IMR-90 (cell line): ENCODE measurements around the gene AADACL4.

Experiments used
- BHLHE40 ChIP-seq: fragments of 150-350 bp; IDR thresholded peaks from 2 replicates; pipeline ENCODE4 v1.6.1; 2016; ENCODE audit warnings: mild to moderate bottlenecking, low read depth, low read length
- CEBPB ChIP-seq: IDR thresholded peaks from 2 replicates; pipeline ENCODE4 v1.6.1; 2012; ENCODE audit warnings: low read depth, low read length, improper control_type of control experiment
- FOS ChIP-seq: fragments of 150-350 bp; IDR thresholded peaks from 2 replicates; pipeline ENCODE4 v1.6.1; 2016; ENCODE audit warnings: low read depth, low read length
- NFE2L2 ChIP-seq: fragments of 150-350 bp; IDR thresholded peaks from 2 replicates; pipeline ENCODE4 v1.6.1; 2016; ENCODE audit warnings: low read depth, mild to moderate bottlenecking, low read length
- POLR2A ChIP-seq: IDR thresholded peaks from 2 replicates; pipeline ENCODE4 v1.6.1; 2012; ENCODE audit warnings: mild to moderate bottlenecking, low read depth, low read length
- RAD21 ChIP-seq: IDR thresholded peaks from 2 replicates; pipeline ENCODE4 v1.6.1; 2012; ENCODE audit warnings: low read length, improper control_type of control experiment
- RCOR1 ChIP-seq: IDR thresholded peaks from 2 replicates; pipeline ENCODE4 v1.6.1; 2012; ENCODE audit warnings: mild to moderate bottlenecking, low read length, improper control_type of control experiment; ENCODE audit not compliant: insufficient replicate concordance
- RFX5 ChIP-seq: IDR thresholded peaks from 2 replicates; pipeline ENCODE4 v1.8.0; 2012; ENCODE audit warnings: low read depth, mild to moderate bottlenecking, low read length, moderate library complexity
- TF ChIP-seq, protein P1 (sequence below): conservative IDR thresholded peaks from 2 replicates; pipeline ENCODE4 v1.5.1; 2012; ENCODE audit warnings: mild to moderate bottlenecking, low read depth, low read length, improper control_type of control experiment
- TF ChIP-seq, protein P2 (sequence below): fragments of 150-350 bp; IDR thresholded peaks from 2 replicates; pipeline ENCODE4 v1.6.1; 2016; ENCODE audit warnings: low read depth, mild to moderate bottlenecking, low read length, moderate library complexity, borderline replicate concordance
- TF ChIP-seq, protein P3 (sequence below): fragments of 150-350 bp; IDR thresholded peaks from 2 replicates; pipeline ENCODE4 v1.6.1; 2017; ENCODE audit warnings: mild to moderate bottlenecking, antibody characterized with exemption, low read length, low read depth

DNA sequence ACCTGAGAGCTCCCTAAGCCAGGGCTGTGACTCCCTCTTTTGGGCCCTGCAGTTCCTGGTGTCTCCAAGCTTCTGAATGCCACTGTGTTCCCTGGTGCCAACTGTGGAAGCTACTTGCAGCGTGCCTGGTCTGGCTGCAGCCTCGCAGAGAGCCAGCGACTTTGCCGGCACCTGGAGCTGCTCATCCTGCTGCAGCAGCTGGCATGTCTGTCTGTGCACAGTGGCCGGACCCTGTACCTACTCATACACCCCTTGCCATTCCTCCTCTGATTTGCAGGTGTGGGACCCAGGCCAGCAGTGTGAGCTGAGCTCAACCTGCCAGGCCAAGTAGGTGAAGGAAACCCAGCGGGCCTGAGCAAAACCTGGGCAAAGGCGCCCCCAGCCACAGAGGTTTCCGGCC is 12.3 kb upstream of the AADACL4 start:
- TF ChIP-seq POLR2A (no peak), CEBPB (no peak), RAD21 (no peak), RFX5 (no peak), FOS (no peak), BHLHE40 (no peak), NFE2L2 (no peak), RCOR1 (no peak)
- TF ChIP-seq, protein P1, sequence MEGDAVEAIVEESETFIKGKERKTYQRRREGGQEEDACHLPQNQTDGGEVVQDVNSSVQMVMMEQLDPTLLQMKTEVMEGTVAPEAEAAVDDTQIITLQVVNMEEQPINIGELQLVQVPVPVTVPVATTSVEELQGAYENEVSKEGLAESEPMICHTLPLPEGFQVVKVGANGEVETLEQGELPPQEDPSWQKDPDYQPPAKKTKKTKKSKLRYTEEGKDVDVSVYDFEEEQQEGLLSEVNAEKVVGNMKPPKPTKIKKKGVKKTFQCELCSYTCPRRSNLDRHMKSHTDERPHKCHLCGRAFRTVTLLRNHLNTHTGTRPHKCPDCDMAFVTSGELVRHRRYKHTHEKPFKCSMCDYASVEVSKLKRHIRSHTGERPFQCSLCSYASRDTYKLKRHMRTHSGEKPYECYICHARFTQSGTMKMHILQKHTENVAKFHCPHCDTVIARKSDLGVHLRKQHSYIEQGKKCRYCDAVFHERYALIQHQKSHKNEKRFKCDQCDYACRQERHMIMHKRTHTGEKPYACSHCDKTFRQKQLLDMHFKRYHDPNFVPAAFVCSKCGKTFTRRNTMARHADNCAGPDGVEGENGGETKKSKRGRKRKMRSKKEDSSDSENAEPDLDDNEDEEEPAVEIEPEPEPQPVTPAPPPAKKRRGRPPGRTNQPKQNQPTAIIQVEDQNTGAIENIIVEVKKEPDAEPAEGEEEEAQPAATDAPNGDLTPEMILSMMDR = no peak
- TF ChIP-seq, protein P2, sequence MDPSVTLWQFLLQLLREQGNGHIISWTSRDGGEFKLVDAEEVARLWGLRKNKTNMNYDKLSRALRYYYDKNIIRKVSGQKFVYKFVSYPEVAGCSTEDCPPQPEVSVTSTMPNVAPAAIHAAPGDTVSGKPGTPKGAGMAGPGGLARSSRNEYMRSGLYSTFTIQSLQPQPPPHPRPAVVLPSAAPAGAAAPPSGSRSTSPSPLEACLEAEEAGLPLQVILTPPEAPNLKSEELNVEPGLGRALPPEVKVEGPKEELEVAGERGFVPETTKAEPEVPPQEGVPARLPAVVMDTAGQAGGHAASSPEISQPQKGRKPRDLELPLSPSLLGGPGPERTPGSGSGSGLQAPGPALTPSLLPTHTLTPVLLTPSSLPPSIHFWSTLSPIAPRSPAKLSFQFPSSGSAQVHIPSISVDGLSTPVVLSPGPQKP = no peak
- TF ChIP-seq, protein P3, sequence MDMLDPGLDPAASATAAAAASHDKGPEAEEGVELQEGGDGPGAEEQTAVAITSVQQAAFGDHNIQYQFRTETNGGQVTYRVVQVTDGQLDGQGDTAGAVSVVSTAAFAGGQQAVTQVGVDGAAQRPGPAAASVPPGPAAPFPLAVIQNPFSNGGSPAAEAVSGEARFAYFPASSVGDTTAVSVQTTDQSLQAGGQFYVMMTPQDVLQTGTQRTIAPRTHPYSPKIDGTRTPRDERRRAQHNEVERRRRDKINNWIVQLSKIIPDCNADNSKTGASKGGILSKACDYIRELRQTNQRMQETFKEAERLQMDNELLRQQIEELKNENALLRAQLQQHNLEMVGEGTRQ = no peak
